ENCODE measurements around the gene SLC7A4. TPM values are rescaled to one million over a fixed set of nuclear protein-coding genes. Genes with fewer than 3 reads are reported as not detected.
A peak's percentile ranks its signal among the peaks of the same experiment; 100 is the strongest.

SLC7A4 gene
- total RNA-seq, 6 donors from 2014 or later: 1.2 to 5.2 (median 1.5) TPM; not detected in 1

- no peak for ATAC-seq (ENCODE audit: low FRiP score in 2 of 2)
- H3K27ac ChIP-seq: no peak overlapping the region
- H3K36me3 ChIP-seq: peaks cover 7 to 87% (median 64%) of the 10 kb centered on the region in 4 donors
- H3K4me1 ChIP-seq: no peaks in the 10 kb centered on the region
- H3K9me3 ChIP-seq: no peaks in the 10 kb centered on the region
- TF ChIP-seq POLR2A (IDR thresholded peaks at IDR 0.05) (no peak), CTCF (IDR thresholded peaks at IDR 0.05) (no peak), EP300 (IDR thresholded peaks at IDR 0.05) (no peak), POLR2AphosphoS5 (IDR thresholded peaks at IDR 0.05) (no peak)
- no peaks in the 10 kb centered on the region for H3K27me3 ChIP-seq
- H3K4me3 ChIP-seq: no peak overlapping the region
- WGBS, 2 donors: 96 to 100% methylated on average over 4 to 13 of the region's 24 CpGs
- peak in 1 of 2 donors; percentile 80 for DNase-seq
Measured at GRCh38 chr22:20991252-20992055, 40.9 kb downstream of the SLC7A4 start.

- H3K27ac ChIP-seq: no peak overlapping the region
- TF ChIP-seq POLR2AphosphoS5 (IDR thresholded peaks at IDR 0.05): no peak
- no peak for TF ChIP-seq EP300 (IDR thresholded peaks at IDR 0.05)
- TF ChIP-seq CTCF (IDR thresholded peaks at IDR 0.05): no peak
- no peak for TF ChIP-seq POLR2A (IDR thresholded peaks at IDR 0.05)
- ATAC-seq (ENCODE audit: low FRiP score in 2 of 2) (no peak), DNase-seq (peak in 1 of 2 donors; percentile 62)
- H3K4me1 ChIP-seq: no peaks in the 10 kb centered on the region
- no peaks in the 10 kb centered on the region for H3K9me3 ChIP-seq
- H3K27me3 ChIP-seq: no peaks in the 10 kb centered on the region
- no peak overlapping the region for H3K4me3 ChIP-seq
- peaks cover 7 to 87% (median 61%) of the 10 kb centered on the region in 4 donors for H3K36me3 ChIP-seq
- WGBS, 2 donors: 89 to 90% methylated on average over 20 to 21 of the region's 21 CpGs
Measured at GRCh38 chr22:20990184-20991180, 41.9 kb downstream of the SLC7A4 start.

- DNase-seq (no peak), ATAC-seq (ENCODE audit: low FRiP score in 2 of 2) (no peak)
- 53 to 67% methylated on average over 12 to 15 of the region's 17 CpGs for WGBS, 2 donors
- Histone ChIP-seq H3K9me3 (no peaks in the 10 kb centered on the region), H3K4me3 (no peak overlapping the region), H3K27me3 (no peaks in the 10 kb centered on the region), H3K4me1 (no peaks in the 10 kb centered on the region), H3K36me3 (peaks cover 7 to 81% (median 56%) of the 10 kb centered on the region in 4 donors), H3K27ac (no peak overlapping the region)
- TF ChIP-seq POLR2AphosphoS5 (IDR thresholded peaks at IDR 0.05): no peak
- TF ChIP-seq EP300 (IDR thresholded peaks at IDR 0.05): no peak
- no peak for TF ChIP-seq CTCF (IDR thresholded peaks at IDR 0.05)
- TF ChIP-seq POLR2A (IDR thresholded peaks at IDR 0.05): no peak
Measured at GRCh38 chr22:20989323-20990138, 42.8 kb downstream of the SLC7A4 start.

- WGBS, 2 donors: 80 to 95% methylated on average over 9 to 16 of the region's 16 CpGs
- H3K27me3 ChIP-seq: no peaks in the 10 kb centered on the region
- no peak overlapping the region for H3K27ac ChIP-seq
- H3K36me3 ChIP-seq: peaks cover 7 to 73% (median 48%) of the 10 kb centered on the region in 4 donors
- TF ChIP-seq POLR2A (IDR thresholded peaks at IDR 0.05) (no peak), EP300 (IDR thresholded peaks at IDR 0.05) (no peak)
- DNase-seq (peak in 1 of 2 donors; percentile 58), ATAC-seq (ENCODE audit: low FRiP score in 2 of 2) (no peak)
- H3K4me3 ChIP-seq: no peak overlapping the region
- H3K4me1 ChIP-seq: peaks cover 0 to under 1% (median 0%) of the 10 kb centered on the region in 4 donors
- no peaks in the 10 kb centered on the region for H3K9me3 ChIP-seq
Measured at GRCh38 chr22:20988573-20989322, 43.6 kb downstream of the SLC7A4 start.

Measured in upper lobe of left lung (tissue), 6 donors.